Spleen (tissue), 11 donors: ENCODE measurements around the gene SDS. TPM values are rescaled to one million over a fixed set of nuclear protein-coding genes. Genes with fewer than 3 reads are reported as not detected.

ENCODE experiments used
- DNase-seq: peaks from one replicate; pipeline ENCODE4 v3.0.0-alpha.2; 2020
- H3K27ac ChIP-seq, 8 donors: fragments of 200-600 bp; sonication (generic) in 7 of 8; 1 replicate in 4 of 8; 2 replicates in 4 of 8; pipeline versions ENCODE4 v1.5.0 to v1.8.0; 2016 to 2021; ENCODE audit warnings: inconsistent platforms in 4 of 8, mild to moderate bottlenecking in 4 of 8, moderate library complexity in 1 of 8
- H3K27me3 ChIP-seq, 7 donors: fragments of 200-600 bp; sonication (generic) in 6 of 7; replicated peaks in 1 of 7; 1 replicate in 4 of 7; 2 replicates in 3 of 7; pipeline versions ENCODE4 v1.5.0 to v1.8.0; 2016 to 2021; ENCODE audit warnings: inconsistent platforms in 3 of 7, mild to moderate bottlenecking in 1 of 7
- H3K36me3 ChIP-seq, 6 donors: fragments of 200-600 bp; sonication (generic) in 5 of 6; 1 replicate in 4 of 6; 2 replicates in 2 of 6; pipeline versions ENCODE4 v1.5.0 to v1.8.0; 2016 to 2021; ENCODE audit warnings: inconsistent platforms in 2 of 6
- H3K4me1 ChIP-seq, 6 donors: fragments of 200-600 bp; sonication (generic) in 5 of 6; 1 replicate in 3 of 6; 2 replicates in 3 of 6; pipeline versions ENCODE4 v1.5.0 to v1.8.0; 2016 to 2021; ENCODE audit warnings: inconsistent platforms in 3 of 6
- H3K4me3 ChIP-seq, 8 donors: fragments of 200-600 bp; sonication (generic) in 7 of 8; 1 replicate in 4 of 8; 2 replicates in 4 of 8; pipeline versions ENCODE4 v1.5.0 to v1.8.0; 2016 to 2021; ENCODE audit warnings: inconsistent platforms in 4 of 8, mild to moderate bottlenecking in 4 of 8, moderate library complexity in 2 of 8
- H3K9me3 ChIP-seq, 8 donors: fragments of 200-600 bp; sonication (generic) in 7 of 8; 1 replicate in 4 of 8; 2 replicates in 4 of 8; pipeline versions ENCODE4 v1.5.0 to v1.8.0; 2016 to 2021; ENCODE audit warnings: inconsistent platforms in 4 of 8
- POLR2A ChIP-seq, 3 donors: fragments of 450-650 bp; IDR thresholded peaks; one replicate each; pipeline ENCODE4 v1.5.1; 2017; ENCODE audit warnings: antibody characterized with exemption in 3 of 3, mild to moderate bottlenecking in 1 of 3
- POLR2AphosphoS5 ChIP-seq, 3 donors: sonication (generic); formaldehyde crosslinking; IDR thresholded peaks; one replicate each; pipeline ENCODE4 v1.5.1; 2017; ENCODE audit warnings: antibody characterized with exemption in 3 of 3
- WGBS, 5 donors: extraction: QIAGEN DNeasy Blood & Tissue Kit in 3 of 5; methylation state at CpG; one replicate each; pipeline versions ENCODE4 v1.1.5 to v1.1.7; 2013 to 2018; 5-methylcytosine and 5-hydroxymethylcytosine counted together
- intact Hi-C: fragments of 100-400 bp; cut with DNase I; formaldehyde crosslinking; loops from one replicate; pipeline ENCODE4 v1.15.0; 2023; ENCODE audit warnings: low total_unique reads
- polyA plus RNA-seq, 3 donors: library from polyadenylated mRNA; stranded (reverse); fragments of 200-250 nt; gene quantifications; one replicate each; pipeline ENCODE4 v1.2.1, GENCODE V29; 2013
- total RNA-seq, 7 donors: library from RNA; depleted of rRNA in 3 of 7; stranded (reverse); fragments of >200 nt in 3 of 7; fragmentation: NEBNext Ultra II Directional in 4 of 7; extraction: Animal tissue kit (Norgen Biotek cat#: 25700) in 4 of 7; gene quantifications; one replicate each; pipeline versions ENCODE4 v1.1.0 to v1.2.1, GENCODE V29; 2016 to 2021
- TF ChIP-seq, protein P1 (sequence below), 11 experiments: fragments of 200-600 bp in 7 of 11; fragments of 450-650 bp in 4 of 11; sonication (generic) in 4 of 11; IDR thresholded peaks in 8 of 11; conservative IDR thresholded peaks in 3 of 11; 1 replicate in 7 of 11; 2 replicates in 4 of 11; pipeline versions ENCODE4 v1.4.0 to v1.8.0; 2016 to 2021; ENCODE audit warnings: antibody characterized with exemption in 11 of 11, inconsistent platforms in 4 of 11, mild to moderate bottlenecking in 1 of 11
- donor health status: healthy with polysubstance abuse.
- donor health status: DM: no; HTN: no; CAD: no; lungs with moderate emphysema.
- donor health status: DM: no; HTN: no; CAD: no.
- donor health status: Bipolar disorder and iron deficiency.
- donor health status: healthy.
- donor health status: DM: no; HTN: no; CAD: no.
- donor health status: DM: yes; HTN: yes; CAD: no.

Gene SDS
- total and polyA plus RNA-seq, 10 donors, result 0.61 to 3.5 (median 1.2) TPM; not detected in 1

DNA sequence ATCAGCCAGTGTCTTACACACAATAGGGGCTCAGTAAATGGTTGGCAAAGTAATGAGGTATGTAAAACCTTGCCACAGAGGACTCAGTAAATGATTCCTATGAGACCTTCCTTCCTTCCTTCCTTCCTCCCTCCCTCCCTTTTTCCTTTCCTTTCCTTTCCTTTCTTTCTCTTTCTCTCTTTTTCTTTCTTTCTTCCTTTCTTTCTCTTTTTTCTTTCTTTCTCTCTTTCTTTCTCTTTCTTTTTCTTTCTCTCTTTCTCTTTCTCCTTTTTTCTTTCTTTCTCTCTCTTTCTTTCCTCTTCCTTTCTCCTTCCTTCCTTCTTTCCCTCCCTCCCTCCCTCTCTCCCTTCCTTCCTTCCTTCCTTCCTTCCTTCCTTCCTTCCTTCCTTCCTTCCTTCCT lies 7.5 kb downstream of the SDS start:
- no peak overlapping the region for H3K4me3 ChIP-seq
- TF ChIP-seq POLR2A (IDR thresholded peaks at IDR 0.05) (no peak), POLR2AphosphoS5 (IDR thresholded peaks at IDR 0.05) (no peak)
- TF ChIP-seq, protein P1, sequence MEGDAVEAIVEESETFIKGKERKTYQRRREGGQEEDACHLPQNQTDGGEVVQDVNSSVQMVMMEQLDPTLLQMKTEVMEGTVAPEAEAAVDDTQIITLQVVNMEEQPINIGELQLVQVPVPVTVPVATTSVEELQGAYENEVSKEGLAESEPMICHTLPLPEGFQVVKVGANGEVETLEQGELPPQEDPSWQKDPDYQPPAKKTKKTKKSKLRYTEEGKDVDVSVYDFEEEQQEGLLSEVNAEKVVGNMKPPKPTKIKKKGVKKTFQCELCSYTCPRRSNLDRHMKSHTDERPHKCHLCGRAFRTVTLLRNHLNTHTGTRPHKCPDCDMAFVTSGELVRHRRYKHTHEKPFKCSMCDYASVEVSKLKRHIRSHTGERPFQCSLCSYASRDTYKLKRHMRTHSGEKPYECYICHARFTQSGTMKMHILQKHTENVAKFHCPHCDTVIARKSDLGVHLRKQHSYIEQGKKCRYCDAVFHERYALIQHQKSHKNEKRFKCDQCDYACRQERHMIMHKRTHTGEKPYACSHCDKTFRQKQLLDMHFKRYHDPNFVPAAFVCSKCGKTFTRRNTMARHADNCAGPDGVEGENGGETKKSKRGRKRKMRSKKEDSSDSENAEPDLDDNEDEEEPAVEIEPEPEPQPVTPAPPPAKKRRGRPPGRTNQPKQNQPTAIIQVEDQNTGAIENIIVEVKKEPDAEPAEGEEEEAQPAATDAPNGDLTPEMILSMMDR (IDR thresholded peaks at IDR 0.05 in 8 of 11, conservative IDR thresholded peaks at IDR 0.05 in 3 of 11), result no peak
- H3K27ac ChIP-seq, result no peak overlapping the region
- peaks cover 0 to 33% (median 9%) of the 10 kb centered on the region in 7 donors for H3K27me3 ChIP-seq
- H3K36me3 ChIP-seq, result peaks cover 0 to 5% (median under 1%) of the 10 kb centered on the region in 6 donors
- H3K4me1 ChIP-seq, result no peaks in the 10 kb centered on the region
- intact Hi-C loops, result no loop called here
- H3K9me3 ChIP-seq, result peaks cover 0 to 4% (median 0%) of the 10 kb centered on the region in 8 donors
- DNase-seq, result no peak

DNA sequence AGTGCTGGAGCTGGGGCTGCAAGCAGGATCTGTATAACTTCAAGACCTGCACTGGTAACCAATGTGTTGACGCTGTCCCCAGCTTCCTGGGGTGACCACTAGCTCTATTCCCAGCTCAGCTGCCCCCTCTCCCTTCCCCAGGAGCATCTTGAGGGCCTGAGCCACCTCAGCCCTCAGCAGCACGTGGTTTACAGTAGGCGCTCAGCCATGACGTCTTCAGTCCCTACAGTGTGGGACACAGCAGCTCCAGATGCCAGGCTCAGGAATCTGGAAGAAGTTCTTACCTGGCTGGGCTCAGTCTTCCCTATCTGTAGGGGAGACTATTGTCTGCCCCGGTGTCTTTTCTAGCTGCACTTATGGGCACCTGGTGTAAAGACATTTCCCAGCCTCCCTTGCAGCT lies 8.6 kb downstream of the SDS start:
- peaks cover 0 to 4% (median 0%) of the 10 kb centered on the region in 8 donors for H3K9me3 ChIP-seq
- TF ChIP-seq, protein P1 (IDR thresholded peaks at IDR 0.05 in 8 of 11, conservative IDR thresholded peaks at IDR 0.05 in 3 of 11), result no peak
- no peak for TF ChIP-seq POLR2AphosphoS5 (IDR thresholded peaks at IDR 0.05)
- peaks cover 0 to 16% (median 6%) of the 10 kb centered on the region in 6 donors for H3K36me3 ChIP-seq
- WGBS, 5 donors, result 68 to 81% (median 80%) methylated on average over 5 of the region's 5 CpGs
- H3K27ac ChIP-seq, result no peak overlapping the region
- intact Hi-C loops, result no loop called here
- H3K27me3 ChIP-seq, result peaks cover 0 to 28% (median 9%) of the 10 kb centered on the region in 7 donors
- H3K4me1 ChIP-seq, result no peaks in the 10 kb centered on the region
- no peak overlapping the region for H3K4me3 ChIP-seq
- no peak for DNase-seq

DNA sequence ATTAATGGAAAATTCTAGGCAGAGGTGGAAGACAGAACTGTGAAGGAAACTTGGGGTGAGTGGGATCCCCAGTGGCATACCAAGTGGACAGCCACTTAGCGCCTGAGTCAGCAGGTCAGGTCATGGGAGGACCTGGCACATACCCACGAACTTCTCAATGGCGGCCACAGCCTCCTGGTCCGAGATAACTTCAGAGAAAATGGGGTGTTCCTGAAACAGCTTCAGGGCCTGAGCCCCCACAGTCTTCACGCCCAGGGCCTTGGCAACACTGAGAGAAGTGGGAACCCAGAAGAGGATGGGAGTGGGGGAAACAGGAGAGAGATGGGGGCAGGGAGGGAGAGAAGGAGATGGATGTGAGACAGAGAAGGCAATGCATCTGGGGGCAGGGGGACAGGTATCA lies 9.9 kb downstream of the SDS start:
- Histone ChIP-seq H3K4me1 (no peaks in the 10 kb centered on the region), H3K4me3 (no peak overlapping the region), H3K9me3 (peaks cover 0 to 4% (median 0%) of the 10 kb centered on the region in 8 donors), H3K27ac (no peak overlapping the region), H3K27me3 (peaks cover 0 to 14% (median 1%) of the 10 kb centered on the region in 7 donors), H3K36me3 (peaks cover 0 to 30% (median 11%) of the 10 kb centered on the region in 6 donors)
- TF ChIP-seq POLR2AphosphoS5 (IDR thresholded peaks at IDR 0.05) (no peak), POLR2A (IDR thresholded peaks at IDR 0.05) (no peak)
- TF ChIP-seq, protein P1 (IDR thresholded peaks at IDR 0.05 in 8 of 11, conservative IDR thresholded peaks at IDR 0.05 in 3 of 11), result no peak
- no peak for DNase-seq
- WGBS, 5 donors, result 83 to 95% (median 87%) methylated on average over 5 of the region's 5 CpGs
- intact Hi-C loops, result no loop called here

DNA sequence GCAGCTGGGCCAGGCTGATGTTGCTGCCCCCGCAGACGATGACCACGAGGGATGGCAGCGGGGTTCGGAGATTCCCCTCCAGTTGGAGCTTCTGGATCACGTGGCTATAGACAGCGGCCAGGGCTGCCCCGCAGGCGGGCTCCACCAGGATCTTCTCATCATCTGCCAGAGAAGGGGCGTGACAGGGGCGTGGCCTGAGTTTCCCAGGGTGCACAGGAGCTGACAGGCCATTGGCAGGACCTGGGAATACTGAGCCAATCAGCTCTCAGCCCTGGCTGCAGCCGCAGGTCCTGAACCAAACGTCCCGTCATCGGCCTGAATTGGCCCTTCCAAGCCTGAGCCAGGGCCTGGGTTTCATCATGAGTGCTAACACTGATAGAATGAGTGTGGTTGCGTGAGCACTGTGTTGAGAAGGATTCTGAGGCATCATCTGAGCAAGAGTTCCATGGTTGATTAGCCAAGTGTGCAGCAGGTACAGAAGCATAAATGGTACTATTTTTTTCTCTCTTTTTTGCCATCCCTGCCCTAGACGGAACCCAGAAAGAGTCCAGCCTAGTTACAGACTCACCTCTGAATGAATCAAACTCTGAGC lies 10.6 kb downstream of the SDS start:
- Histone ChIP-seq H3K36me3 (peaks cover 0 to 36% (median 18%) of the 10 kb centered on the region in 6 donors), H3K9me3 (peaks cover 0 to 4% (median 0%) of the 10 kb centered on the region in 8 donors), H3K27me3 (peaks cover 0 to 8% (median 0%) of the 10 kb centered on the region in 7 donors), H3K4me1 (no peaks in the 10 kb centered on the region), H3K4me3 (no peak overlapping the region), H3K27ac (no peak overlapping the region)
- 81 to 88% (median 82%) methylated on average over 13 to 17 of the region's 17 CpGs for WGBS, 5 donors
- peak in 2 of 3 donors; percentile 10 to 43 for TF ChIP-seq POLR2AphosphoS5 (IDR thresholded peaks at IDR 0.05)
- TF ChIP-seq, protein P1 (IDR thresholded peaks at IDR 0.05 in 8 of 11, conservative IDR thresholded peaks at IDR 0.05 in 3 of 11), result no peak
- intact Hi-C loops, result no loop called here
- DNase-seq, result no peak
